ENCODE data around the gene SRCIN1.

- TF ChIP-seq CTCF (conservative IDR thresholded peaks at IDR 0.05; ENCODE audit: low read depth, low read length) (no peak), EZH2phosphoT487 (IDR thresholded peaks at IDR 0.05; ENCODE audit: borderline replicate concordance, low read length) (no peak), EZH2 (IDR thresholded peaks at IDR 0.05; ENCODE audit: low read length, unreplicated experiment) (no peak)
These were observed 22.7 kb upstream of the SRCIN1 start for GRCh38 chr17:38628441-38628840.

All from PC-3 (cell line).